Measurements from ENCODE around the gene LPCAT2. TPM values are rescaled to one million over a fixed set of nuclear protein-coding genes. Genes with fewer than 3 reads are reported as not detected.
"Not testable (repeated sequence)": the region's sequence is repeated elsewhere in the genome, so short reads cannot be mapped to it uniquely, and the experiment has no call there.

LPCAT2 gene
- polyA plus RNA-seq, 1 donor: 6.1 TPM

DNA sequence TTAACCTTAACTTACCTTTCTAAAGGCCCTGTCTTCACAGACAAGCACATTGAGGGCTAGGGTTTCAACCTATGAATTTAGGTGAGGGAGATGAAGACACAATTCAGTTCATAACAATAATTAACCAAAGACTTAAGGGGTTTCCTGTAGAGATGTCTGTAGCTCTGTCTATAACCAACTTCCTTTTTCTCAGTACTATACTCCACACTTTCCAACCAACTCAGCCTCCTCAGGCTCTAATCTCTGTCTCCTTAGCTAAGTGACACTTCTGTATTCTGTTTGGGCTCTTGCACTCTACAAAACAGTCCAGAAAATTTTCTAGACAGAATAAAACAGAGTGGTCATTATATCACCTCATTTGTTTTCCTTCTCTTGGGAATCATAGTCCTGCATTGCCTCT is 83.4 kb downstream of the LPCAT2 start:
- Histone ChIP-seq H3K4me1 (ENCODE audit: control insufficient read depth, insufficient read depth, low read length) (no peaks in the 10 kb centered on the region), H3K36me3 (ENCODE audit: control insufficient read depth, insufficient read depth, low read length) (no peaks in the 10 kb centered on the region), H3K27me3 (ENCODE audit: control insufficient read depth, insufficient read depth, low read length) (no peaks in the 10 kb centered on the region), H3K9me3 (ENCODE audit: control insufficient read depth, low read depth, low read length) (no peaks in the 10 kb centered on the region), H3K27ac (ENCODE audit: low read length) (no peak overlapping the region), H3K4me3 (ENCODE audit: low read length) (no peak overlapping the region)
- DNase-seq: no peak

DNA sequence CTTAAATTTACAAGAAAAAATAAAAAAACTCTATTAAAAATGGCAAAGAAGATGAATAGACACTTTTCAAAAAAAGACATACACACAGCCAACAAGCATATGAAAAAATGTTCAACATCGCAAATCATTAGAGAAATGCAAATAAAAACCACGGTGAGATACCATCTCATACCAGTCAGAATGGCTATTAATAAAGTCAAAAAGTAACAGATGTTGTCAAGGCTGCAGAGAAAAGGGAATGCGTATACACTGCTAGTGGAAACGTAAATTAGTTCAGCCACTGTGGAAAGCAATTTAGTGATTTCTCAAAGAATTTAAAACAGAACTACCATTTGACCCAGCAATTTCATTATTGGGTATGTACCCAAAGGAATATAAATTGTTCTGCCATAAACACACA is 89.1 kb downstream of the LPCAT2 start:
- Histone ChIP-seq H3K9me3 (ENCODE audit: control insufficient read depth, low read depth, low read length) (no peaks in the 10 kb centered on the region), H3K27me3 (ENCODE audit: control insufficient read depth, insufficient read depth, low read length) (no peaks in the 10 kb centered on the region), H3K36me3 (ENCODE audit: control insufficient read depth, insufficient read depth, low read length) (no peaks in the 10 kb centered on the region), H3K4me1 (ENCODE audit: control insufficient read depth, insufficient read depth, low read length) (no peaks in the 10 kb centered on the region), H3K4me3 (ENCODE audit: low read length) (no peak overlapping the region), H3K27ac (ENCODE audit: low read length) (no peak overlapping the region)
- no CpG with 5 or more reads among the region's 4 CpGs for WGBS (ENCODE audit: insufficient coverage, low lambda C conversion rate)
- no peak for DNase-seq

DNA sequence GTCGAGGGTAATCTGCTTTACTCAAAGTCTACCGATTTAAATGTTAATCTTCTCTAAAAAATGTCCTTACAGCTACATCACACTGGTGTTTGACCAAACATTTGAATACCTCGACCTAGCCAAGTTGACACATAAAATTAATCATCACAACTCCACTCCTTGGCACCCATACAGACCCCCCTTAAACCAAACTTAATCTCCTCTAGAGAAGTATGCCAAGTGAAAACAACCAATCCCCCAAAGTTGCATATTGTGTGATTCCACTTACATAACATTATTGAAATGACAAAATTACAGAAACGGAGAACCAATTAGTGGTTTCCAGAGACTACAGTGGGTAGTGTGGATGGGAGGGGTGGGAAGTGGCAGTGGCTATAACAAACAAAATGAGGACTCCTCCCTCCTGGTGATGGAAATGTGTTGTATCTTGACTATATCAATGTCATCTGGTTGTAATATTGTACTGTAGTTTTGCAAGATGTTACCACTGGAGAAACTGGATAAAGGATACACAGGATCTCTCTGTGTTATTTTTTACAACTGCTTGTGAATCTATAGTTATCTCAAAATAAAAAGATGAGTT is 97.0 kb downstream of the LPCAT2 start:
- no CpG with 5 or more reads among the region's 4 CpGs for WGBS (ENCODE audit: insufficient coverage, low lambda C conversion rate)
- Histone ChIP-seq H3K4me3 (ENCODE audit: low read length) (no peak overlapping the region), H3K4me1 (ENCODE audit: control insufficient read depth, insufficient read depth, low read length) (no peaks in the 10 kb centered on the region), H3K27me3 (ENCODE audit: control insufficient read depth, insufficient read depth, low read length) (no peaks in the 10 kb centered on the region), H3K9me3 (ENCODE audit: control insufficient read depth, low read depth, low read length) (no peaks in the 10 kb centered on the region), H3K27ac (ENCODE audit: low read length) (no peak overlapping the region), H3K36me3 (ENCODE audit: control insufficient read depth, insufficient read depth, low read length) (no peaks in the 10 kb centered on the region)
- DNase-seq: no peak

DNA sequence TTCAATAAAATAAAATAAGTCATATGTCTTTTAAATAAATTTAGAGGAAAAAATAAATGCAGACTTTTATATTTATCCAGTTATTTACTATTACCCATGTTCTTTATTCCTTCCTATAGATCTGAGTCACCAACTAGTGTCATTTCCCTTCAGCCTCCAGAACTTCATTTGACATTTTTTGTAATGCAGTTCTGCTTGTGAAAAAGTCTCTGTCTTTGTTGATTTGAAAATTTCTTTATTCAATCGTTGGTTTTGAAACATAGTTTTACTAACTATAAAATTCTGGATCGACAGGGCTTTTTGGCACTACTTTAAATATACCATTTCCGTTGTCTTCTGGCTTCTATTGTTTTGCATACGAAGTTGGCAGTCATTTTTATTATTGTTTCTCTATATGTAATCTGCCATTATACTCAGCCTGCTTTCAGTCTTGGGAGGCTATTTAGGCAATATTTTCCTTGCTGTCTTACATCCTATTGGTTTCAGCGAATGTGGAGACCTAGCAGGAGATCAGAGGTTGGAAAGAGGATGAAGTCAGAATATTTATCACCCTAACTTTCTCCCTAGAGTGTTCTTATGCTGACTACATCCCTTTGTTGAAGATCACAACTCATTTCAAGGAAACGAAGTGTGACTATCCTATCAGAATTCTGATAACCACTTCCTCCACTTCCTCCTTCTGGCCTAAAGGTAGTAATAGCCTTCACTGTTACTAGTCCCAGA is 104.9 kb downstream of the LPCAT2 start:
- Histone ChIP-seq H3K9me3 (ENCODE audit: control insufficient read depth, low read depth, low read length) (peaks cover 5% of the 10 kb centered on the region), H3K36me3 (ENCODE audit: control insufficient read depth, insufficient read depth, low read length) (no peaks in the 10 kb centered on the region), H3K27me3 (ENCODE audit: control insufficient read depth, insufficient read depth, low read length) (no peaks in the 10 kb centered on the region), H3K4me3 (ENCODE audit: low read length) (no peak overlapping the region), H3K4me1 (ENCODE audit: control insufficient read depth, insufficient read depth, low read length) (no peaks in the 10 kb centered on the region), H3K27ac (ENCODE audit: low read length) (no peak overlapping the region)
- no peak for DNase-seq
- 84% methylated on average over 5 of the region's 6 CpGs for WGBS (ENCODE audit: insufficient coverage, low lambda C conversion rate)

DNA sequence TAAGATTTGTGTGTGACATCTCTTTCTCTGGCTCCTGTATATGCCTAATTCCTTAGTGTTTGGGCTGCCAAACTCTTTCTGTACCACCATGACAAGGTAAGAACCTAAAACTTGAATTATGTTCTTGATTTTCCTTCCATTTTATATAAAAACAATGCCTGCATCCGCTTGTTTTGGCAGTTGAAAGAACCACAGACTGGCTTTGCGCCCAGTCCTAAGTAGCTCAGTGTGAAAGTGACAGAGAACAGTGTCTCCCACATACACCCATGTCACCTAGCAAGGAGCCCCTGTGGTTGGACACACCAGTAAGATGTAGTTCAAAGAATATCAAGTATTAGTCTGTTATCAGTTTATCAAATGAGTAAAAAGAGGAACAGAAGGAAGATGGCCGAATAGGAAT is 106.2 kb downstream of the LPCAT2 start:
- Histone ChIP-seq H3K27ac (ENCODE audit: low read length) (no peak overlapping the region), H3K9me3 (ENCODE audit: control insufficient read depth, low read depth, low read length) (peaks cover 5% of the 10 kb centered on the region), H3K27me3 (ENCODE audit: control insufficient read depth, insufficient read depth, low read length) (no peaks in the 10 kb centered on the region), H3K36me3 (ENCODE audit: control insufficient read depth, insufficient read depth, low read length) (no peaks in the 10 kb centered on the region), H3K4me1 (ENCODE audit: control insufficient read depth, insufficient read depth, low read length) (no peaks in the 10 kb centered on the region), H3K4me3 (ENCODE audit: low read length) (no peak overlapping the region)
- WGBS (ENCODE audit: insufficient coverage, low lambda C conversion rate): no CpG with 5 or more reads among the region's 3 CpGs
- DNase-seq: no peak

DNA sequence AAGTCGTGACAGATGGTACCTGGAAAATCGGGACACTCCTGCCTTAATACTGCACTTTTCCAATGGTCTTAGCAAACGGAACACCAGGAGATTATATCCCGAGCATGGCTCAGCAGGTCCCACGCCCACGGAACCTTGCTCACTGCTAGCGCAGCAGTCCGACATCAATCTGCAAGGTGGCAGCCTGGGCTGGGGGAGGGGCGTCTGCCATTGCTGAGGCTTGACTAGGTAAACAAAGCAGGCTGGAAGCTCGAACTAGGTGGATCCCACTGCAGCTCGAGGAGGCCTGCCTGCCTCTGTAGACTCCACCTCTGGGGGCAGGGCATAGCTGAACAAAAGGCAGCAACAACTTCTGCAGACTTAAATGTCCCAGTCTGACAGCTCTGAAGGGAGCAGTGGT is 106.8 kb downstream of the LPCAT2 start:
- not testable (repeated sequence) for H3K9me3 ChIP-seq (ENCODE audit: control insufficient read depth, low read depth, low read length); DNase-seq; H3K36me3 ChIP-seq (ENCODE audit: control insufficient read depth, insufficient read depth, low read length); H3K4me1 ChIP-seq (ENCODE audit: control insufficient read depth, insufficient read depth, low read length); H3K27ac ChIP-seq (ENCODE audit: low read length); H3K27me3 ChIP-seq (ENCODE audit: control insufficient read depth, insufficient read depth, low read length); H3K4me3 ChIP-seq (ENCODE audit: low read length)
- no CpG with 5 or more reads among the region's 11 CpGs for WGBS (ENCODE audit: insufficient coverage, low lambda C conversion rate)

DNA sequence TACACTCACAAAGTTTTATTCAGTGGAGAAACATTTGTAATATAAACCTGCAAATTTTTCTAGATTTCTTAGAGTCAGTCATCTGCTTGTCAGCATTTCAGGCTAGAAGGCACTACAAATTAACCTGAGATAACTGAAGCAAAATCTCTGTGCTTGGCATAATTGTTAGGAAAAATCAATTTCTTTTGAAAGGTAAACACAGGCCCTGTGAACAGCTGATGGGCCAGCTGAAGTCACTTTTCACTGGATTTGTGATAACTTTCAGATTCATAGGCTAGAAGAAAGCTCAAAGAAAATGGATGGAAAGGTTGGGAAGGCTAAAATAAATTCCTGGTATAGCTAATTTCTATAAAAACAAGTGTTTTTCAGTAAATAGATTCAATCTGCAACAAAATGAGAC is 112.9 kb downstream of the LPCAT2 start:
- DNase-seq: no peak
- H3K9me3 ChIP-seq (ENCODE audit: control insufficient read depth, low read depth, low read length): no peaks in the 10 kb centered on the region
- H3K27me3 ChIP-seq (ENCODE audit: control insufficient read depth, insufficient read depth, low read length): no peaks in the 10 kb centered on the region
- H3K4me3 ChIP-seq (ENCODE audit: low read length): no peak overlapping the region
- no peaks in the 10 kb centered on the region for H3K36me3 ChIP-seq (ENCODE audit: control insufficient read depth, insufficient read depth, low read length)
- H3K27ac ChIP-seq (ENCODE audit: low read length): no peak overlapping the region
- H3K4me1 ChIP-seq (ENCODE audit: control insufficient read depth, insufficient read depth, low read length): no peaks in the 10 kb centered on the region

DNA sequence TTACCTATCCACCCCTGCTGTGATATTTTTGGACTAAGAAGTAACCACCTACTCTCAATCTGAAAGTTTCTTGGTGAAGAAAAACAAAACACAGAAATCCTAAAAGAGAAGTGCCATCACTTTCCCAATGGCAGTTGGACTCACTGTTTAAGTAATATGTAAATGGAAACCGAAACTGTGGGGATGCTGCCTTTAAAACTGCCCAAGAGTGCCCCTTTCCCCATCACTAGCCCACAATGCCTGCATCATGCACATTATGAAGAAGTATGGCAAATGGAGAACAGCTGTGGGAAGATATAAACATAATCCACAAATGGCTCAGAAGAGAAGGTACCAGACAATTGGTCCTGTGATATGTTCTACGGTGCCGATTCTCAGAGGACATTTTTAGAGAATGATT is 113.4 kb downstream of the LPCAT2 start:
- no peaks in the 10 kb centered on the region for H3K4me1 ChIP-seq (ENCODE audit: control insufficient read depth, insufficient read depth, low read length)
- no peak overlapping the region for H3K27ac ChIP-seq (ENCODE audit: low read length)
- no peak for DNase-seq
- H3K4me3 ChIP-seq (ENCODE audit: low read length): no peak overlapping the region
- no peaks in the 10 kb centered on the region for H3K9me3 ChIP-seq (ENCODE audit: control insufficient read depth, low read depth, low read length)
- no peaks in the 10 kb centered on the region for H3K27me3 ChIP-seq (ENCODE audit: control insufficient read depth, insufficient read depth, low read length)
- WGBS (ENCODE audit: insufficient coverage, low lambda C conversion rate): no CpG with 5 or more reads among the region's 3 CpGs
- H3K36me3 ChIP-seq (ENCODE audit: control insufficient read depth, insufficient read depth, low read length): no peaks in the 10 kb centered on the region

DNA sequence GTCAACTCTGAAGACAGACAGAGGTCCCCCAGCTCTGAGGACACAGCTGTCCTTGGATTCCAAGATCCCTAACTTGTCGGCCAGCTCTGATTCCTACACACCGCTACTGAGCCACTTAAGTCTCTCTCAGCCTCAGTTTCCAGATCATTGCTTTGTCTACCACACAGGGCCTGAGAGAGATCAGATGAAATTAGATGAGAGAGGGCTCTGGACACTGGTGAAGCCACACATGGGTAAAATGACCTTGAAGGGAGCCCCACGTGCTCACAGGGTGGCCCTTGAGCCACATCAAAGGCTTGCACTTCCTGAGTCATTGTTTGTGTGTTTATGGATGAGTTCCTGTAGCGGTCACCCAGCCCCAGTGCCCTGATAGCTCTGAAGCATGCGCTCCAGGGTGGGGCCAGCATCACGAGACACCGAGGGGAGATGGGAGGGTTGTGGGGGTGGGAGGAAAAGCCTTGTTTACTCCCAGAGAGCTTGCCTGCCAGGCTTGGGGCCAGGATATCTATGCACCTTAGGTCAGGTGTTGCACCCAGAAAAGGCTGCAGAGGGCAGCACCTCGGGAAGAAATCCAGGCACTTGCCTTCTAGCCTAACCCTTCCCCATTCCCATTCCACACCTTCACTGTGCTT is 114.2 kb downstream of the LPCAT2 start:
- DNase-seq: no peak
- Histone ChIP-seq H3K27me3 (ENCODE audit: control insufficient read depth, insufficient read depth, low read length) (no peaks in the 10 kb centered on the region), H3K4me1 (ENCODE audit: control insufficient read depth, insufficient read depth, low read length) (no peaks in the 10 kb centered on the region), H3K4me3 (ENCODE audit: low read length) (no peak overlapping the region), H3K27ac (ENCODE audit: low read length) (no peak overlapping the region), H3K9me3 (ENCODE audit: control insufficient read depth, low read depth, low read length) (no peaks in the 10 kb centered on the region), H3K36me3 (ENCODE audit: control insufficient read depth, insufficient read depth, low read length) (no peaks in the 10 kb centered on the region)
- WGBS (ENCODE audit: insufficient coverage, low lambda C conversion rate): 60% methylated on average over 1 of the region's 8 CpGs

DNA sequence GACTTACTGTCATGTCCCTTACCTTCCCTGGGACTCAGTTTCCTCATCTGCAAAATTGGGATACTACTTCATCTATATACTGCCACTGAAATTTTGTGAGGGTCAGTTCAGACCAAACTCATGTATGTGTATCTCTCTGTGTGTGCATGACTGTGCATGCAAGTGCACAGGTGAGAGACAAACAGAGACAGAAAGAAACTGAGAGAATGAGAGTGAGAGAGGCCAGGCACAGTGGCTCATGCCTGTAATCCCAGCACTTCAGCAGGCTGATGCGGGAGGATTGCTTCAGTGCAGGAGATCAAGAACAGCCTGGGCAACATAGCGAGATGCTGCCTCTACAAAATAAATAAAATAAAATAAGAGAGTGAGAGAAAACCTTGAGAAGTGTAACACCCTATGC is 114.8 kb downstream of the LPCAT2 start:
- no peaks in the 10 kb centered on the region for H3K27me3 ChIP-seq (ENCODE audit: control insufficient read depth, insufficient read depth, low read length)
- no peak for DNase-seq
- no peaks in the 10 kb centered on the region for H3K36me3 ChIP-seq (ENCODE audit: control insufficient read depth, insufficient read depth, low read length)
- no peaks in the 10 kb centered on the region for H3K9me3 ChIP-seq (ENCODE audit: control insufficient read depth, low read depth, low read length)
- no peak overlapping the region for H3K27ac ChIP-seq (ENCODE audit: low read length)
- H3K4me3 ChIP-seq (ENCODE audit: low read length): no peak overlapping the region
- WGBS (ENCODE audit: insufficient coverage, low lambda C conversion rate): 83% methylated on average over 2 of the region's 2 CpGs
- H3K4me1 ChIP-seq (ENCODE audit: control insufficient read depth, insufficient read depth, low read length): no peaks in the 10 kb centered on the region

DNA sequence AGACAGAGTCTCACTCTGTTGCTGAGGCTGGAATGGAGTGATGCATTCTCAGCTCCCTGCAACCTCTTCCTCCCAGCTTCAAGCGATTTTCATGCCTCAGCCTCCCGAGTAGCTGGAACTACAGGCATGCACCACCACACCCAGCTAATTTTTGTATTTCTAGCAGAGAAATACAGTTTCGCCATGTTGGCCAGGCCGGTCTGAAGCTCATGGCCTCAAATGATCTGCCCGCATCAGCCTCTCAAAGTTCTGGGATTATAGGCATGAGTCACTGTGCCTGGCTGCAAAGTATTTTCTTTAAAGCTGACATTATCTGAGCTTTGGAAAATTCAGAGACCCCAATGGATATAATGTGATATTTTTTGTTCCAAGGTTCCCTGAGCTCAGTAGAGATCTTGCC is 115.8 kb downstream of the LPCAT2 start:
- DNase-seq: no peak
- no CpG with 5 or more reads among the region's 5 CpGs for WGBS (ENCODE audit: insufficient coverage, low lambda C conversion rate)

More for the DNA sequence above, 115.8 kb downstream of the LPCAT2 start:
- H3K36me3 ChIP-seq (ENCODE audit: control insufficient read depth, insufficient read depth, low read length): no peaks in the 10 kb centered on the region
- no peaks in the 10 kb centered on the region for H3K9me3 ChIP-seq (ENCODE audit: control insufficient read depth, low read depth, low read length)
- no peaks in the 10 kb centered on the region for H3K4me1 ChIP-seq (ENCODE audit: control insufficient read depth, insufficient read depth, low read length)
- no peak overlapping the region for H3K27ac ChIP-seq (ENCODE audit: low read length)
- no peak overlapping the region for H3K4me3 ChIP-seq (ENCODE audit: low read length)
- no peaks in the 10 kb centered on the region for H3K27me3 ChIP-seq (ENCODE audit: control insufficient read depth, insufficient read depth, low read length)

Data from large intestine (tissue), 3 donors.